ENCODE data around the gene MAD1L1. TPM values are rescaled to one million over a fixed set of nuclear protein-coding genes. Genes with fewer than 3 reads are reported as not detected.

The MAD1L1 gene
- total and polyA plus RNA-seq, 10 donors, result 47.3 to 118 (median 68.2) TPM

- peaks cover 0 to 26% (median 19%) of the 10 kb centered on the region in 8 donors for H3K9me3 ChIP-seq
- no peak overlapping the region for H3K27ac ChIP-seq
- H3K4me3 ChIP-seq, result no peak overlapping the region
- TF ChIP-seq POLR2AphosphoS5 (IDR thresholded peaks at IDR 0.05), result no peak
- TF ChIP-seq, protein P1, sequence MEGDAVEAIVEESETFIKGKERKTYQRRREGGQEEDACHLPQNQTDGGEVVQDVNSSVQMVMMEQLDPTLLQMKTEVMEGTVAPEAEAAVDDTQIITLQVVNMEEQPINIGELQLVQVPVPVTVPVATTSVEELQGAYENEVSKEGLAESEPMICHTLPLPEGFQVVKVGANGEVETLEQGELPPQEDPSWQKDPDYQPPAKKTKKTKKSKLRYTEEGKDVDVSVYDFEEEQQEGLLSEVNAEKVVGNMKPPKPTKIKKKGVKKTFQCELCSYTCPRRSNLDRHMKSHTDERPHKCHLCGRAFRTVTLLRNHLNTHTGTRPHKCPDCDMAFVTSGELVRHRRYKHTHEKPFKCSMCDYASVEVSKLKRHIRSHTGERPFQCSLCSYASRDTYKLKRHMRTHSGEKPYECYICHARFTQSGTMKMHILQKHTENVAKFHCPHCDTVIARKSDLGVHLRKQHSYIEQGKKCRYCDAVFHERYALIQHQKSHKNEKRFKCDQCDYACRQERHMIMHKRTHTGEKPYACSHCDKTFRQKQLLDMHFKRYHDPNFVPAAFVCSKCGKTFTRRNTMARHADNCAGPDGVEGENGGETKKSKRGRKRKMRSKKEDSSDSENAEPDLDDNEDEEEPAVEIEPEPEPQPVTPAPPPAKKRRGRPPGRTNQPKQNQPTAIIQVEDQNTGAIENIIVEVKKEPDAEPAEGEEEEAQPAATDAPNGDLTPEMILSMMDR (IDR thresholded peaks at IDR 0.05 in 8 of 11, conservative IDR thresholded peaks at IDR 0.05 in 3 of 11), result no peak
- TF ChIP-seq POLR2A (IDR thresholded peaks at IDR 0.05), result no peak
- DNase-seq, result no peak
- intact Hi-C loops (cut with DNase I; ENCODE audit: low total_unique reads), result no loop called here
- H3K36me3 ChIP-seq, result peaks cover 0 to 80% (median 13%) of the 10 kb centered on the region in 6 donors
- 89 to 97% (median 96%) methylated on average over 18 of the region's 18 CpGs for WGBS, 5 donors
- H3K27me3 ChIP-seq (replicated peaks in 1 of 7), result no peaks in the 10 kb centered on the region
- no peaks in the 10 kb centered on the region for H3K4me1 ChIP-seq
Observed at GRCh38 chr7:2192831-2193534, 39.8 kb downstream of the MAD1L1 start.

DNA sequence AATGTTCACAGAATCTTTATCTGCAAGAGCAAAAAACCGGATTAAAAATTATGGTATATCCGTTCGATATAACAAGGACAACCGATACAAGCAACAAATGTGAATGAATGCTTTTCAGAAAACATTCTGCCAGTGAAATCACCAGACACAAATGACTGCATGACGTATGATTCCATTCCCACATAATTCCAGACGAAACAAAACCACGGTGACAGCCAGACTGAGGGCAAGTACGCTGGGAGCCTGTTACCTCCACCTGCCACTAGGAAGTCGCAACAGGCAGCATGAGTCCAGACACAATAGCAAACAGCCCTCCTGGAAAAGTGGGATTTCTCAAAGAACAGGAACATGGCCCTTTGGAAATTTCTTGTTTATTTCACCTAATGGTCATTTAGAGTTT, 41.7 kb downstream of the MAD1L1 start:
- intact Hi-C loops (cut with DNase I; ENCODE audit: low total_unique reads), result no loop called here
- H3K9me3 ChIP-seq, result peaks cover 0 to 24% (median 18%) of the 10 kb centered on the region in 8 donors
- no peak overlapping the region for H3K4me3 ChIP-seq
- TF ChIP-seq POLR2AphosphoS5 (IDR thresholded peaks at IDR 0.05) (no peak), POLR2A (IDR thresholded peaks at IDR 0.05) (no peak)
- TF ChIP-seq, protein P1 (IDR thresholded peaks at IDR 0.05 in 8 of 11, conservative IDR thresholded peaks at IDR 0.05 in 3 of 11), result no peak
- no peaks in the 10 kb centered on the region for H3K27me3 ChIP-seq (replicated peaks in 1 of 7)
- no peak for DNase-seq
- H3K4me1 ChIP-seq, result no peaks in the 10 kb centered on the region
- 92 to 97% (median 95%) methylated on average over 9 of the region's 9 CpGs for WGBS, 5 donors
- no peak overlapping the region for H3K27ac ChIP-seq
- peaks cover 0 to 72% (median 11%) of the 10 kb centered on the region in 6 donors for H3K36me3 ChIP-seq

DNA sequence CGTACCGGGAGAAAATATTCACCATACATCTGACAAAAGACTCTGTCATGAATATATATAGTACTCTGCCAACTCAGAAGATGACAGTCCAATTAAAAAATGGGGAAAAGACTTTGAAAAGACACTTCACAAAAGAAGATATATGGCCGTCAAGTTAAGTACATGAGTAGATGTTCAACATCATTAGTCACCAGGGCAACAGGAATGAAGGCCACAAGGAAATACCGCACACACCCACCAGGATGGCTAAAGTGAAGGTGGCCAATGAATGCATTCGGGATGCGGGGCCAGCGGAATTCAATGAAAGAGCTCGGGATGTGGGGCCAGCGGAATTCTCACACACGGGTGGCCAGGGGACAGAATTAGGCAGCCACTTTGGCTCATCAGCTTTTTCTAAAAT, 42.2 kb downstream of the MAD1L1 start:
- DNase-seq, result no peak
- intact Hi-C loops (cut with DNase I; ENCODE audit: low total_unique reads), result no loop called here
- Histone ChIP-seq H3K27me3 (replicated peaks in 1 of 7) (no peaks in the 10 kb centered on the region), H3K4me3 (no peak overlapping the region), H3K36me3 (peaks cover 0 to 70% (median 7%) of the 10 kb centered on the region in 6 donors), H3K9me3 (peaks cover 0 to 20% (median 15%) of the 10 kb centered on the region in 8 donors), H3K27ac (no peak overlapping the region), H3K4me1 (no peaks in the 10 kb centered on the region)
- TF ChIP-seq POLR2A (IDR thresholded peaks at IDR 0.05) (no peak), POLR2AphosphoS5 (IDR thresholded peaks at IDR 0.05) (no peak)
- TF ChIP-seq, protein P1 (IDR thresholded peaks at IDR 0.05 in 8 of 11, conservative IDR thresholded peaks at IDR 0.05 in 3 of 11), result no peak
- WGBS, 5 donors, result 77 to 87% (median 81%) methylated on average over 10 of the region's 10 CpGs

DNA sequence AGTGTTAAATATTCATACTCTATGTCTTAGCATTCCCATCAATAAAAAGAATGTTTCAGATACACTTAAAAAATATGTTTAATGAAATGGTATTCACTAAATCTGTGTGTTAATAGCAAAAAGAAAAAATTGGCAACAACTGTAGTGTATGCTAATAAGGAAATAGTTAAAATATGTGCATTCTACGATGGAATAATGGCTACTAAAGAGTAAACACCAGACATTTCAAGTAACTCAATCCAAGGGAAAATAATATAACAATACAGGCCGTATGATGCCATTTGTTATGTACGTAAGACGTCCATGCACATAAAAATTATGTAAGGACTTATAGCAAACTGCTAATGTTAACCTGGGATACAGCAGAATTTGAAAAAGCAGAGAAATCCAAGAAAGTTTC, 46.6 kb downstream of the MAD1L1 start:
- H3K27ac ChIP-seq, result no peak overlapping the region
- H3K9me3 ChIP-seq, result peaks cover 0 to 11% (median 7%) of the 10 kb centered on the region in 8 donors
- TF ChIP-seq POLR2A (IDR thresholded peaks at IDR 0.05) (no peak), POLR2AphosphoS5 (IDR thresholded peaks at IDR 0.05) (no peak)
- TF ChIP-seq, protein P1 (IDR thresholded peaks at IDR 0.05 in 8 of 11, conservative IDR thresholded peaks at IDR 0.05 in 3 of 11), result no peak
- H3K27me3 ChIP-seq (replicated peaks in 1 of 7), result no peaks in the 10 kb centered on the region
- intact Hi-C loops (cut with DNase I; ENCODE audit: low total_unique reads), result no loop called here
- no peak for DNase-seq
- no peaks in the 10 kb centered on the region for H3K4me1 ChIP-seq
- 91 to 97% (median 94%) methylated on average over 4 of the region's 4 CpGs for WGBS, 5 donors
- no peak overlapping the region for H3K4me3 ChIP-seq
- peaks cover 0 to 53% (median 8%) of the 10 kb centered on the region in 6 donors for H3K36me3 ChIP-seq
